Measurements from ENCODE around the gene FOXA2. TPM values are rescaled to one million over a fixed set of nuclear protein-coding genes. Genes with fewer than 3 reads are reported as not detected.

FOXA2 gene
- total and polyA plus RNA-seq, 2 of the 13 experiments (the other 11 are each of a cell fraction or from before 2014, with no cell fraction given): 8.8 to 12.2 TPM

DNA sequence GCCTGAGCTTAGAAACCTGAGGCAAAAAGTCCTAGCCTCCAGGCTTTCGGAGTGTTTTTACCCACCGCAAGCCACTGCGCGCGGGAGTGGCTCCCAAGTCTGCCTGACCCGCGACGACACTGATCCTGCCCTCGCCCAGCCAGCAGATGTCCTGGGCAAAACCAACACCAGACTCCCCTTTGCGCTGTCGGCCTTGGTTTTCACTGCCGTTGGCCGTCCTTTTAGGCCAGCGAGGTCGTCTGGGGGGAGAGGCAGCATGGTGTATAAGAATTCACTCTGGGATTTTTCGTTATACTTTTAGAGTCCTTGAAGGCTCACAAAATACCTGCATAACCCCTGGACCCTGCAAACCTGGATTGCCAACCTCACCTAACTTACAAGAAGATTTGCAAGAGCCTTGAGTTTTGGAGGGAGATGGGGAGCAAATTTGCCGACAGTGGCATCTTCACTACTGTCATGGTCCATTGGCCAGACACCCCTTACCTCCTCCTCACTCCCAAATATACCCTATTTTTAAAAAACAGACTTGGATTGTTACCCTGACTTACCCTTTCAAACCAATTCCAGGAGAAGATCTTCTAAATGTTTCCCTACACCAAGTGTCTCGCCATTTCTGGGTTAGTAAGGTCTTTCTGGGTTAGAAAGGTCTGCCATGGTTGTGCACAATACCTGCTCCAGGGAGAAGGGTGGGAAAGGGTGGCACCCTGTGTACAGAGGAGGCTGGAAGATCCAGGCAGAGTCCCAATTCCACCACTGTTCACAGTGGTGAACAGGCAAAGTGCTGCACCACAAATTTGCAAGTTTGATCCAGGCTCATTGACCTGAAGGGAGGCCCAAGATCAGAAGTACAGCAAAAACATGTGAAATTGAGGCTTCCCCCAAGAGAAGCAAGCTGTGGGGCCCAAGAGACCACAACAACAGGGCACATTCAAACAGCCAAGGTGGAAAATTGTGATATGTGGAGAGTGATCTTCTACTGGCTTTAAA is 4.4 kb downstream of the FOXA2 start:
- peaks cover 62% of the 10 kb centered on the region for H3K4me1 ChIP-seq (ENCODE audit: insufficient read depth, low read length)
- ChIA-PET CTCF (ENCODE audit: low intra/inter-chr PET ratio, low total read pairs) (no interaction called here), POLR2A (interaction anchor here (0.6 to 9.9 kb wide), 7 partner anchors 46 to 109 kb away, joined by 3 to 142 read pairs (median 37); no protein-coding TSS in a partner anchor)
- H3K4me2 ChIP-seq (ENCODE audit: low read depth, low read length): peak overlapping the region; percentile 84
- intact Hi-C loops (cut with micrococcal nuclease; ENCODE audit: unreplicated experiment) (no loop called here), in situ Hi-C loops (cut with HindIII; ENCODE audit: extremely low pct_ligation_motif_present, low pct_unique_long_range_greater_than_20kb) (loop anchor here (5.0 to 10.0 kb wide), 3 partner anchors 68 to 1055 kb away; partner anchors contain the start of genes CST3 and NXT1)
- no peak overlapping the region for H3K9ac ChIP-seq (ENCODE audit: insufficient read depth, low read depth, low read length)
- H3K36me3 ChIP-seq (replicated peaks in 1 of 2; ENCODE audit: control insufficient read depth in 1 of 2, insufficient read depth in 2 of 2, low read length in 2 of 2): peaks cover 5 to 16% of the 10 kb centered on the region in 2 experiments; a peak in 3 of 5 replicates
- no peaks in the 10 kb centered on the region for H3K9me3 ChIP-seq (ENCODE audit: low read length)
- no peak overlapping the region for H3K4me3 ChIP-seq (replicated peaks in 1 of 3; ENCODE audit: insufficient read depth in 1 of 3, low read depth in 2 of 3, low read length in 3 of 3)
- peaks cover 23% of the 10 kb centered on the region; the same call in 1 of the 2 replicates for H4K20me1 ChIP-seq (ENCODE audit: insufficient read depth, low read length)
- peak; percentile 24 for DNase-seq (ENCODE audit: low spot score)
- ATAC-seq: no peak
- no peaks in the 10 kb centered on the region; a peak in 1 of 5 replicates for H3K27me3 ChIP-seq (ENCODE audit: control insufficient read depth in 1 of 2, insufficient read depth in 2 of 2, low read length in 2 of 2)
- no peak overlapping the region for H2AFZ ChIP-seq (ENCODE audit: low read length)
- no TSS peak for BruUV-seq (replicated peaks)
- WGBS (ENCODE audit: low lambda C conversion rate): 94% methylated on average over 18 of the region's 18 CpGs
- H3K79me2 ChIP-seq (ENCODE audit: insufficient read depth, low read length): peaks cover 76% of the 10 kb centered on the region
- H3K27ac ChIP-seq (ENCODE audit: extremely low read length, insufficient read depth, low read length): peak overlapping the region; percentile 23
- peak; percentile 39 for FAIRE-seq
- TF ChIP-seq ATF7 (IDR thresholded peaks at IDR 0.05): no peak
- no peak for TF ChIP-seq ATF7 (CRISPR knock-in tag; IDR thresholded peaks at IDR 0.05)
- peak; percentile 81 for TF ChIP-seq ZNF501 (CRISPR knock-in tag; IDR thresholded peaks at IDR 0.05)
- 0 out of 2 replicates have a peak, but pooled peaks have one; percentile 13 for TF ChIP-seq ZSCAN21 (CRISPR knock-in tag; IDR thresholded peaks at IDR 0.05; ENCODE audit: borderline replicate concordance)
- no peak for TF ChIP-seq ESRRA (CRISPR knock-in tag; IDR thresholded peaks at IDR 0.05; ENCODE audit: low read depth)
- no peak for TF ChIP-seq MXD1 (CRISPR knock-in tag; IDR thresholded peaks at IDR 0.05)
- TF ChIP-seq ZNF496 (CRISPR knock-in tag; IDR thresholded peaks at IDR 0.05; ENCODE audit: insufficient replicate concordance): no peak
- TF ChIP-seq NFIC (IDR thresholded peaks at IDR 0.05; ENCODE audit: low read length): 0 out of 2 replicates have a peak, but pooled peaks have one; percentile 41
- peak; percentile 42; the same call in 1 of the 2 replicates for TF ChIP-seq HNRNPL (IDR thresholded peaks at IDR 0.05; ENCODE audit: low read depth, low read length)
- TF ChIP-seq ZNF768 (CRISPR knock-in tag; IDR thresholded peaks at IDR 0.05): peak; percentile 55; the same call in 1 of the 2 replicates
- TF ChIP-seq CCDC6 (CRISPR knock-in tag; IDR thresholded peaks at IDR 0.05): peak; percentile 45; the same call in 1 of the 2 replicates
- TF ChIP-seq MTF1 (CRISPR knock-in tag; IDR thresholded peaks at IDR 0.05): no peak
- no peak for TF ChIP-seq KDM5A (IDR thresholded peaks at IDR 0.05; ENCODE audit: borderline replicate concordance, low read length)
- TF ChIP-seq, protein P1, sequence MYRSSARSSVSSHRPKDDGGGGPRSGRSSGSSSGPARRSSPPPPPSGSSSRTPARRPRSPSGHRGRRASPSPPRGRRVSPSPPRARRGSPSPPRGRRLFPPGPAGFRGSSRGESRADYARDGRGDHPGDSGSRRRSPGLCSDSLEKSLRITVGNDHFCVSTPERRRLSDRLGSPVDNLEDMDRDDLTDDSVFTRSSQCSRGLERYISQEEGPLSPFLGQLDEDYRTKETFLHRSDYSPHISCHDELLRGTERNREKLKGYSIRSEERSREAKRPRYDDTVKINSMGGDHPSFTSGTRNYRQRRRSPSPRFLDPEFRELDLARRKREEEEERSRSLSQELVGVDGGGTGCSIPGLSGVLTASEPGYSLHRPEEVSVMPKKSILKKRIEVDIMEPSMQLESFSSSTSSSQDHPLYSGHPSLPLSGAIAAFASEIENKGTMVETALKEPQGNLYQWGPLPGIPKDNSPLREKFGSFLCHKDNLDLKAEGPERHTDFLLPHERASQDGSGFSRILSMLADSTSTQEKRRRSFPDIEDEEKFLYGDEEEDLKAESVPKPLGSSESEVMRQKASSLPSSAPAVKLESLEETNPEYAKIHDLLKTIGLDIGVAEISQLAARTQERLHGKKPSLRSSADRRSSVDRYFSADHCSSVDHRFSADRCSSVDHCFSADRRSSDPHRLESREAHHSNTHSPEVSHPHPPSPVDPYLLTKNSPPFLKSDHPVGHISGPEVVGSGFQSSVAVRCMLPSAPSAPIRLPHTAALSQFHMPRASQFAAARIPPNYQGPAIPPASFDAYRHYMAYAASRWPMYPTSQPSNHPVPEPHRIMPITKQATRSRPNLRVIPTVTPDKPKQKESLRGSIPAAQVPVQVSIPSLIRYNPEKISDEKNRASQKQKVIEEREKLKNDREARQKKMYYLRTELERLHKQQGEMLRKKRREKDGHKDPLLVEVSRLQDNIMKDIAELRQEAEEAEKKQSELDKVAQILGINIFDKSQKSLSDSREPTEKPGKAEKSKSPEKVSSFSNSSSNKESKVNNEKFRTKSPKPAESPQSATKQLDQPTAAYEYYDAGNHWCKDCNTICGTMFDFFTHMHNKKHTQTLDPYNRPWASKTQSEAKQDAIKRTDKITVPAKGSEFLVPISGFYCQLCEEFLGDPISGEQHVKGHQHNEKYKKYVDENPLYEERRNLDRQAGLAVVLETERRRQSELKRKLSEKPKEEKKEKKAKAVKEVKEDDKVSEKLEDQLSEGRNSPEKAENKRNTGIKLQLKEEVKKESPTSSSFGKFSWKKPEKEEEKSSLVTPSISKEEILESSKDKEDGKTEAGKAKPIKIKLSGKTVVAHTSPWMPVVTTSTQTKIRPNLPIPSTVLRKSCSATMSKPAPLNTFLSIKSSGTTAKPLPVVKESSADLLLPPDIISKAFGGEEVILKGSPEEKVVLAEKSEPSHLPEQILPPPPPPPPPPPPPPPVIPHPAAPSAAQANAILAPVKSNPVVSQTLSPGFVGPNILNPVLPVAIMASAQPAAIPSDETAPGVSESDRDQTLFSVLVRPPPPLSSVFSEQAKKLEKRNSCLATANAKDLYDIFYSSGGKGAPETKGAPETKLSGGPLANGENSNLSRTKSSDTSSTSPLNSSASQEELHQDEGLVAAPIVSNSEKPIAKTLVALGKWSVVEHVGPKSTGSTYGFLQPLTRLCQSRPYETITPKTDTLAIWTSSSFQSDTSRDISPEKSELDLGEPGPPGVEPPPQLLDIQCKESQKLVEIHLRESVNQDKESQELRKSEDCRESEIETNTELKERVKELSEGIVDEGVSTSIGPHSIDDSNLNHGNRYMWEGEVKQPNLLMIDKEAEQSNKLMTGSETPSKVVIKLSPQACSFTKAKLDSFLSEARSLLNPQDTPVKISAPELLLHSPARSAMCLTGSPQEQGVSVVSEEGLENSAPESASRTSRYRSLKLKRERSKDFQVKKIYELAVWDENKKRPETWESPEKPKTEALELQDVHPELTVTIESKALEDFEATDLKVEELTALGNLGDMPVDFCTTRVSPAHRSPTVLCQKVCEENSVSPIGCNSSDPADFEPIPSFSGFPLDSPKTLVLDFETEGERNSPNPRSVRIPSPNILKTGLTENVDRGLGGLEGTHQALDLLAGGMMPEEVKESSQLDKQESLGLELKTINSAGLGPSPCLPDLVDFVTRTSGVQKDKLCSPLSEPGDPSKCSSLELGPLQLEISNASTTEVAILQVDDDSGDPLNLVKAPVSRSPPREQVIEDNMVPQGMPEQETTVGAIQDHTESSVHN (CRISPR knock-in tag; IDR thresholded peaks at IDR 0.05): peak; percentile 74; the same call in 1 of the 2 replicates
- peak; percentile 46; the same call in 1 of the 2 replicates for TF ChIP-seq ZNF343 (CRISPR knock-in tag; IDR thresholded peaks at IDR 0.05)
